OCI-LY3 (cell line): ENCODE measurements around the gene DNAH11.

Experiments
- CTCF ChIP-seq: fragments of 200-600, 300-600 bp; sonication (generic); IDR thresholded peaks from 2 replicates; pipeline ENCODE4 v1.5.1; 2014; ENCODE audit warnings: antibody characterized with exemption, low read length, low read depth
- EZH2phosphoT487 ChIP-seq: fragments of 200-600 bp; shearing (Covaris generic); IDR thresholded peaks from 2 replicates; pipeline ENCODE4 v1.6.1; 2018; ENCODE audit warnings: antibody characterized with exemption, mixed run types, low read depth

DNA sequence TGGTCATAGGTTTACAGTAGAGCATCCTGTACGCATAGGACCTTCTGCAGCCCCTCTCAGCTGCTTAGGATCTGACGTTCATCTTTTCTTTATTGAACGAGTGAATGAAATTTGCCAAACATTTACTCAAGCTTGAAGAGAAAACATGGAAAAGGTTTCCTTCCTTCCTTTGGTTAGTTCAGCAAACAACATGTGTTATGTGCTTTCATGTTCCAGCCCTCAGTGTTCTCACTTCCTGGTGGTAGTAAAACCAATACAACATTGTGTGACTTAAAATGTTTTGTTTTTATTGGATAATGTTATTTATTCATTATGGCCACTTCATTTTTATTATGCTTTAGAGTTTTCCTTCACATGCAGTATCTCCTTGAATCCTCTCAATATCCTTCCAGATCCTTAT is 404.2 kb downstream of the DNAH11 start:
- TF ChIP-seq EZH2phosphoT487 (no peak), CTCF (no peak)
